HepG2 (cell line): Measurements from ENCODE around the gene MYH7. TPM values are rescaled to one million over a fixed set of nuclear protein-coding genes. Genes with fewer than 3 reads are reported as not detected.

Experiments
- ATF7-NPFF ChIP-seq: sonication (generic); formaldehyde crosslinking; IDR thresholded peaks from 2 replicates; pipeline ENCODE4 v1.8.1; 2023; ENCODE audit warnings: mild to moderate bottlenecking, low read depth, missing genetic modification reagents, moderate library complexity
- DR1 ChIP-seq: sonication (generic); formaldehyde crosslinking; IDR thresholded peaks from 2 replicates; pipeline ENCODE4 v1.8.0; 2021; ENCODE audit warnings: mild to moderate bottlenecking, missing genetic modification reagents, inconsistent platforms
- ETV6 ChIP-seq: sonication (generic); formaldehyde crosslinking; conservative IDR thresholded peaks from 2 replicates; pipeline ENCODE4 v1.4.0; 2020; ENCODE audit warnings: missing genetic modification reagents
- ISX ChIP-seq: sonication (generic); formaldehyde crosslinking; conservative IDR thresholded peaks from 2 replicates; pipeline ENCODE4 v1.5.0; 2020; ENCODE audit warnings: missing genetic modification reagents
- MBD4 ChIP-seq: IDR thresholded peaks from 2 replicates; pipeline ENCODE4 v1.6.1; 2012; ENCODE audit warnings: low read length, inconsistent platforms, borderline replicate concordance
- NFRKB ChIP-seq: fragments of 450-650 bp; IDR thresholded peaks from 2 replicates; pipeline ENCODE4 v1.6.1; 2017
- PCBP2 ChIP-seq: fragments of 200-400 bp; formaldehyde crosslinking; optimal IDR thresholded peaks from 2 replicates; pipeline ENCODE3; 2018; ENCODE audit warnings: low read length, low read depth; ENCODE audit not compliant: poor library complexity, severe bottlenecking
- RBM39 ChIP-seq: fragments of 200-400 bp; formaldehyde crosslinking; IDR thresholded peaks from one replicate; pipeline ENCODE4 v1.6.1; 2018; ENCODE audit warnings: antibody characterized with exemption, mild to moderate bottlenecking, low read depth, low read length; ENCODE audit not compliant: poor library complexity, severe bottlenecking
- REPIN1 ChIP-seq: sonication (generic); formaldehyde crosslinking; IDR thresholded peaks from 2 replicates; pipeline ENCODE4 v1.8.0; 2022; ENCODE audit warnings: missing genetic modification reagents, low read depth, mild to moderate bottlenecking, borderline replicate concordance
- SMAD1 ChIP-seq: sonication (generic); formaldehyde crosslinking; IDR thresholded peaks from 2 replicates; pipeline ENCODE4 v1.4.0; 2020; ENCODE audit warnings: missing genetic modification reagents, low read depth, mild to moderate bottlenecking, borderline replicate concordance
- SRF ChIP-seq: IDR thresholded peaks from 2 replicates; pipeline ENCODE4 v1.6.1; 2011; ENCODE audit warnings: mild to moderate bottlenecking, low read depth, low read length, moderate library complexity
- SRY ChIP-seq: sonication (generic); formaldehyde crosslinking; IDR thresholded peaks from 2 replicates; pipeline ENCODE4 v1.8.0; 2022; ENCODE audit warnings: mild to moderate bottlenecking, missing genetic modification reagents
- ZC3H4 ChIP-seq: sonication (generic); formaldehyde crosslinking; IDR thresholded peaks from 2 replicates; pipeline ENCODE4 v1.4.0; 2020; ENCODE audit warnings: missing genetic modification reagents, borderline replicate concordance
- ZFP37 ChIP-seq: sonication (generic); formaldehyde crosslinking; IDR thresholded peaks from 2 replicates; pipeline ENCODE4 v1.4.0; 2020; ENCODE audit warnings: missing genetic modification reagents, borderline replicate concordance
- ZMYM4 ChIP-seq: sonication (generic); formaldehyde crosslinking; IDR thresholded peaks from 2 replicates; pipeline ENCODE4 v1.8.1; 2023; ENCODE audit warnings: mild to moderate bottlenecking, missing genetic modification reagents
- ZNF225 ChIP-seq: sonication (generic); formaldehyde crosslinking; IDR thresholded peaks from 2 replicates; pipeline ENCODE4 v1.4.0; 2020; ENCODE audit warnings: mild to moderate bottlenecking, missing genetic modification reagents
- ZNF33A ChIP-seq: sonication (generic); formaldehyde crosslinking; IDR thresholded peaks from 2 replicates; pipeline ENCODE4 v1.5.1; 2020; ENCODE audit warnings: missing genetic modification reagents, mild to moderate bottlenecking, moderate library complexity, borderline replicate concordance
- ZNF501 ChIP-seq: sonication (generic); formaldehyde crosslinking; IDR thresholded peaks from 2 replicates; pipeline ENCODE4 v1.5.1; 2020; ENCODE audit warnings: mild to moderate bottlenecking, moderate library complexity, missing genetic modification reagents
- ZNF644 ChIP-seq: IDR thresholded peaks from 2 replicates; pipeline ENCODE4 v1.6.1; 2016; ENCODE audit warnings: low read depth
- ZNF713 ChIP-seq: sonication (generic); formaldehyde crosslinking; IDR thresholded peaks from 2 replicates; pipeline ENCODE4 v1.4.0; 2020; ENCODE audit warnings: mild to moderate bottlenecking, missing genetic modification reagents
- polyA plus RNA-seq, 8 experiments: library from polyadenylated mRNA; depleted of rRNA in 3 of 8; stranded (reverse) in 7 of 8; unstranded in 1 of 8; fragments of >200 nt; fragmentation: Illumina TruSeq in 4 of 8; extraction: Trizol in 4 of 8; gene quantifications; 2 replicates each; pipeline versions ENCODE4 v1.2.1 to v1.2.3, GENCODE V29; 2011 to 2016; ENCODE audit warnings: low read depth in 4 of 8, missing spikeins in 1 of 8, mixed read lengths in 1 of 8; ENCODE audit not compliant: insufficient read depth in 1 of 8
- total RNA-seq, 5 experiments: library from RNA; depleted of rRNA; stranded (reverse); fragments of >200 nt; fragmentation: Illumina TruSeq; extraction: Trizol; gene quantifications; 2 replicates each; pipeline ENCODE4 v1.2.3, GENCODE V29; 2016; ENCODE audit warnings: low read depth in 1 of 5
- TF ChIP-seq, protein P1 (sequence below): sonication (generic); formaldehyde crosslinking; IDR thresholded peaks from 2 replicates; pipeline ENCODE4 v1.4.0; 2020; ENCODE audit warnings: missing genetic modification reagents
- TF ChIP-seq, protein P2 (sequence below): sonication (generic); formaldehyde crosslinking; IDR thresholded peaks from 2 replicates; pipeline ENCODE4 v1.8.1; 2022; ENCODE audit warnings: mild to moderate bottlenecking, missing genetic modification reagents
- TF ChIP-seq, protein P3 (sequence below): sonication (generic); formaldehyde crosslinking; IDR thresholded peaks from 2 replicates; pipeline ENCODE4 v1.8.1; 2023; ENCODE audit warnings: missing genetic modification reagents, inconsistent platforms, borderline replicate concordance
- TF ChIP-seq, protein P4 (sequence below): IDR thresholded peaks from 2 replicates; pipeline ENCODE4 v1.6.1; 2016; ENCODE audit warnings: low read depth, control low read depth
- TF ChIP-seq, protein P5 (sequence below): sonication (generic); formaldehyde crosslinking; IDR thresholded peaks from 2 replicates; pipeline ENCODE4 v1.9.0; 2021; ENCODE audit warnings: missing genetic modification reagents, mild to moderate bottlenecking, borderline replicate concordance

The MYH7 gene
- total and polyA plus RNA-seq, 2 of the 13 experiments (the other 11 are each of a cell fraction or from before 2014, with no cell fraction given): 0.04 TPM; not detected in 1

DNA sequence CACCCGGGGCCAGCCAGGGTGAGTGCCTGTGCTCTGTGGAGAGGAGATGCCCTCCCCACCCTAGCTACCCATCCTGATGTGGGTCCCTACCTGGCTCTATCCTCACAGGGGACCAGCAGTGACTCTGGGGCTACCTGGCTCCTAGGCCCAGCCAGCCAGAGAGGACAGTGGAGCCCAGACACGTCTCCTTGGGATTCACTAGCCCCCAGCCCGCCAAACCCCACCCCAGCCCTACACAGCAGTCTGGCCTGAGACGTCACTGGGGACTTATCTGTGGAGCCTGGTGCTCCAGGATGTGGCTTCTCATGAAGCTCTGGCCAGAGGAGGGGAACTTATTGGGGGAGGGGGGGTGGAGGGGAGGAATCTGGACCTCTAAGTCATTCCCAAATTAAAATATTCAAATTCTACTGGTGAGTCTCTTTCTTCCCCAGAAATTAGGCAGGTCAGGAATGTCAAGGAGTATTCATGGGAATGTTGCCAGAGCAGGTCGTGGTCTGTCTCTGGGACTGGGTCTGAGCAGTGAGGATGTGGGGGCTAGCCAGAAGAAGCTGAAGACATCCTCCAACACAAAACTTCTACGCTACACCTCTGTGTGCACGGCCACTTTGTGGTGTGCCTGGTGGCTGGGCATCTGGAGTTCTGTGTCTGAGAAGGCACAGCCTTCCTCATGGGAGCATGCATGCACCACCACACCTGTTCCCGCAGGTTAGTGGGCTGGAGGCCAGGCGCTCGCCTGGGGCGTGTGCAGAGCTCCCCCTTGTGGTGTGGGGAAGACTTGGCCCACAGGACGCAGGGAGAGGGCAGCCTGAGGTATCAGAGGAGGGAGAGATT, 55.9 kb downstream of the MYH7 start (continued):
- no peak for TF ChIP-seq ZC3H4 (CRISPR knock-in tag)
- TF ChIP-seq ZMYM4: peak; percentile 54; the same call in 1 of the 2 replicates
- TF ChIP-seq ZNF644 (CRISPR knock-in tag): no peak
- TF ChIP-seq, protein P1, sequence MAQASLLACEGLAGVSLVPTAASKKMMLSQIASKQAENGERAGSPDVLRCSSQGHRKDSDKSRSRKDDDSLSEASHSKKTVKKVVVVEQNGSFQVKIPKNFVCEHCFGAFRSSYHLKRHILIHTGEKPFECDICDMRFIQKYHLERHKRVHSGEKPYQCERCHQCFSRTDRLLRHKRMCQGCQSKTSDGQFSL (CRISPR knock-in tag): 0 out of 2 replicates have a peak, but pooled peaks have one; percentile 61
- peak; percentile 65 for TF ChIP-seq PCBP2
- TF ChIP-seq SRY (CRISPR knock-in tag): peak; percentile 53; the same call in 1 of the 2 replicates
- 0 out of 2 replicates have a peak, but pooled peaks have one; percentile 31 for TF ChIP-seq SMAD1
- TF ChIP-seq ZNF33A: no peak
- TF ChIP-seq, protein P2, sequence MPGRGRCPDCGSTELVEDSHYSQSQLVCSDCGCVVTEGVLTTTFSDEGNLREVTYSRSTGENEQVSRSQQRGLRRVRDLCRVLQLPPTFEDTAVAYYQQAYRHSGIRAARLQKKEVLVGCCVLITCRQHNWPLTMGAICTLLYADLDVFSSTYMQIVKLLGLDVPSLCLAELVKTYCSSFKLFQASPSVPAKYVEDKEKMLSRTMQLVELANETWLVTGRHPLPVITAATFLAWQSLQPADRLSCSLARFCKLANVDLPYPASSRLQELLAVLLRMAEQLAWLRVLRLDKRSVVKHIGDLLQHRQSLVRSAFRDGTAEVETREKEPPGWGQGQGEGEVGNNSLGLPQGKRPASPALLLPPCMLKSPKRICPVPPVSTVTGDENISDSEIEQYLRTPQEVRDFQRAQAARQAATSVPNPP (CRISPR knock-in tag): no peak
- TF ChIP-seq ETV6 (CRISPR knock-in tag): peak; percentile 85; the same call in 1 of the 2 replicates
- TF ChIP-seq SRF: no peak
- TF ChIP-seq, protein P3, sequence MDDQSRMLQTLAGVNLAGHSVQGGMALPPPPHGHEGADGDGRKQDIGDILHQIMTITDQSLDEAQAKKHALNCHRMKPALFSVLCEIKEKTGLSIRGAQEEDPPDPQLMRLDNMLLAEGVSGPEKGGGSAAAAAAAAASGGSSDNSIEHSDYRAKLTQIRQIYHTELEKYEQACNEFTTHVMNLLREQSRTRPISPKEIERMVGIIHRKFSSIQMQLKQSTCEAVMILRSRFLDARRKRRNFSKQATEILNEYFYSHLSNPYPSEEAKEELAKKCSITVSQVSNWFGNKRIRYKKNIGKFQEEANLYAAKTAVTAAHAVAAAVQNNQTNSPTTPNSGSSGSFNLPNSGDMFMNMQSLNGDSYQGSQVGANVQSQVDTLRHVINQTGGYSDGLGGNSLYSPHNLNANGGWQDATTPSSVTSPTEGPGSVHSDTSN (CRISPR knock-in tag): no peak
- no peak for TF ChIP-seq NFRKB
- TF ChIP-seq, protein P4, sequence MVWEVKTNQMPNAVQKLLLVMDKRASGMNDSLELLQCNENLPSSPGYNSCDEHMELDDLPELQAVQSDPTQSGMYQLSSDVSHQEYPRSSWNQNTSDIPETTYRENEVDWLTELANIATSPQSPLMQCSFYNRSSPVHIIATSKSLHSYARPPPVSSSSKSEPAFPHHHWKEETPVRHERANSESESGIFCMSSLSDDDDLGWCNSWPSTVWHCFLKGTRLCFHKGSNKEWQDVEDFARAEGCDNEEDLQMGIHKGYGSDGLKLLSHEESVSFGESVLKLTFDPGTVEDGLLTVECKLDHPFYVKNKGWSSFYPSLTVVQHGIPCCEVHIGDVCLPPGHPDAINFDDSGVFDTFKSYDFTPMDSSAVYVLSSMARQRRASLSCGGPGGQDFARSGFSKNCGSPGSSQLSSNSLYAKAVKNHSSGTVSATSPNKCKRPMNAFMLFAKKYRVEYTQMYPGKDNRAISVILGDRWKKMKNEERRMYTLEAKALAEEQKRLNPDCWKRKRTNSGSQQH (CRISPR knock-in tag): no peak
- TF ChIP-seq, protein P5, sequence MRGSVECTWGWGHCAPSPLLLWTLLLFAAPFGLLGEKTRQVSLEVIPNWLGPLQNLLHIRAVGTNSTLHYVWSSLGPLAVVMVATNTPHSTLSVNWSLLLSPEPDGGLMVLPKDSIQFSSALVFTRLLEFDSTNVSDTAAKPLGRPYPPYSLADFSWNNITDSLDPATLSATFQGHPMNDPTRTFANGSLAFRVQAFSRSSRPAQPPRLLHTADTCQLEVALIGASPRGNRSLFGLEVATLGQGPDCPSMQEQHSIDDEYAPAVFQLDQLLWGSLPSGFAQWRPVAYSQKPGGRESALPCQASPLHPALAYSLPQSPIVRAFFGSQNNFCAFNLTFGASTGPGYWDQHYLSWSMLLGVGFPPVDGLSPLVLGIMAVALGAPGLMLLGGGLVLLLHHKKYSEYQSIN (CRISPR knock-in tag): no peak
- TF ChIP-seq ZNF225: peak; percentile 95
- TF ChIP-seq ZNF501: peak; percentile 78
- no peak for TF ChIP-seq RBM39
- TF ChIP-seq ZFP37: peak; percentile 33; the same call in 1 of the 2 replicates
- no peak for TF ChIP-seq MBD4
- no peak for TF ChIP-seq ATF7-NPFF (CRISPR knock-in tag)
- no peak for TF ChIP-seq ISX (CRISPR knock-in tag)
- peak; percentile 72; the same call in 1 of the 2 replicates for TF ChIP-seq REPIN1 (CRISPR knock-in tag)
- TF ChIP-seq DR1 (CRISPR knock-in tag): no peak
- no peak for TF ChIP-seq ZNF713 (CRISPR knock-in tag)
